ENCODE measurements around the gene DDX52.
"Not testable (repeated sequence)": the region's sequence is repeated elsewhere in the genome, so short reads cannot be mapped to it uniquely, and the experiment has no call there.

DDX52 gene

GRCh38 chr17:37643118-37643766 is at the start of gene DDX52:
Gene DDX52 (minus strand): TSS chr17:37643446. CDS start chr17:37643420, 26 bp downstream.
- DNase-seq: peak; percentile 79 to 94

DNA sequence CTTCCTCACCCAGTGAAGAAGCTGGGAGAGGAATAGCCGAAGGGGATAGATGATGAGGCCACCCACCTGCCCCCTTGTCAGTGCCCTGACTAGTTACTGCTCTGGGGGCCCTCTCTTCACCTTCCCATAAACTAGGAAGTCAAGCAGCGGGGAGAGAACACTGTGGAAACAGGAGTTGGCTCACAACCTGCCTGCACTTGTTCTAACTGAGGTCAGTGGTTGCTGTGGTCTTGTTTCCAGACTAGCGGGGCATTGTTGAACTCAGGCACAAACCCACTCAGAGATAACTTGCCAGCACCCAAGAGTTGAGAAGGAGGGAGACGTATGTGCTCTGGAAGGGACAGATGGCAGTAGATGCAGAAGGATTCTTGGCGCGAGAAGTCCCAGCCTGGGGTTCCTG is 48.6 kb upstream of the DDX52 start:
- no peak for DNase-seq

- no peak for DNase-seq
Measured at GRCh38 chr17:37689317-37689716, 46.1 kb upstream of the DDX52 start.

DNA sequence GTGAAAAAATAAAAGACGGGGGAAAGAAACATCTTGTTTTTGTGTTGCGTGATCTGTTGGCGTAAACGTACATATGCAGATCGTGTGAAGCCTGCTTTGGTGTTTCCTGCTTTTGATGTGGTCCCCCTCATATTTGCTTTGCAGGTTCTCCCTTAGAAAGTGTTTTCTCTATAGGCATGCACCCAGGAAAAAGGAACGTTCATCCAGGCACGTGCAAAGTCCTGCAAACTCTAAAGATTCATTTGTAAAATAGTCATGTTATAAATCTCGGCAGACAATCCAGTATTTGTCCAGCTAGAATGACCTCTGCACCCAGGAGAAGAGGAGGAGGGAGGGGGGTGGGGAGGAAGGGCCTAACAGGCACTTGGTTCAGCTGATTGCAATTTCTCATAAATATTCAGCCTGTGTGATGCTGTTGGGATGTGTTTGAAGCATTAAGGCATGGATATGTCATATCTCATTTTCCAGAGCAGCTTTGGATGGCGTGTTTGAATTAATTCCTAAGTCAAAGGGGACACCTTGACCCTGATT is 40.3 kb upstream of the DDX52 start:
- DNase-seq: no peak

DNA sequence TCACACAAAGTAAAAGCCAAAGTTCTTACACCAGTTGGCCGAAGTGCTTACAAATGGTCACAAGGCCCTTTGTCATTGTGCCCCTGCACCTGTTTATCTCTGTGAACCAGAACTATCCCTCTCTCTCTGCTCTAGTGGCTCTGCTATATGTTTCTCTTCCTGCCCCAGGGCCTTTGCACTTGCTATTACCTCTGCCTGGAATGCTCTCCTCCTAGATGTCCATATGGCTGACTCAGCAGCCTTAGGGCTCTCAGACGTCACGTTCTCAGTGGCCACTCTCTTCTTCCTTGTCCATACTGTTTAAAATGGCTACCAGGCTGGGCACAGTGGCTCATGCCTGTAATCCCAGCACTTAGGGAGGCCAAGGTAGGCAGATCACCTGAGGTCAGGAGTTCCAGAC is 38.8 kb upstream of the DDX52 start:
- DNase-seq: no peak

DNA sequence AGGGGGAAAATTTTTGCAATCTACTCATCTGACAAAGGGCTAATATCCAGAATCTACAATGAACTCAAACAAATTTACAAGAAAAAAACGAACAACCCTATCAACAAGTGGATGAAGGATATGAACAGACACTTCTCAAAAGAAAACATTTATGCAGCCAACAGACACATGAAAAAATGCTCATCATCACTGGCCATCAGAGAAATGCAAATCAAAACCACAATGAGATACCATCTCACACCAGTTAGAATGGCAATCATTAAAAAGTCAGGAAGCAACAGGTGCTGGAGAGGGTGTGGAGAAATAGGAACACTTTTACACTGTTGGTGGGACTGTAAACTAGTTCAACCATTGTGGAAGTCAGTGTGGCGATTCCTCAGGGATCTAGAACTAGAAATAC is 36.7 kb upstream of the DDX52 start:
- not testable (repeated sequence) for DNase-seq

DNA sequence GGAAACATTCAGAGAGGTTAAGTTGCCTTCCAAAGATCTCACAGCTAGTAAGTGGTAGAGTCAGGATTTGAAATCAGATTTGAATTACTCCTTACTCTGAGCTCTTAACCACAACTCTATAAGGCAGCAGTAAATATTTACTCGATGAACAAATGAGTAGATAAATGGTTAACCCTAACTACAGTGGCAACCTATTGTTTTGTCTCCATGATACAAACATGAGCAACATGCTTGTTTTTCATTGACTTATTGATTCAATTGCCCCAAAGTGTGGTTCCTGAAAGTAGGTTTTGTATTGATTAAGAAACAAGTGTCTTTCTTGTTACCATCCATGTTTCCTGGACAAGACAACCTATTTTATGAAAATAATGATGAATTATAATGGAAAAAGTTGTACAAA is 34.8 kb upstream of the DDX52 start:
- DNase-seq: no peak

DNA sequence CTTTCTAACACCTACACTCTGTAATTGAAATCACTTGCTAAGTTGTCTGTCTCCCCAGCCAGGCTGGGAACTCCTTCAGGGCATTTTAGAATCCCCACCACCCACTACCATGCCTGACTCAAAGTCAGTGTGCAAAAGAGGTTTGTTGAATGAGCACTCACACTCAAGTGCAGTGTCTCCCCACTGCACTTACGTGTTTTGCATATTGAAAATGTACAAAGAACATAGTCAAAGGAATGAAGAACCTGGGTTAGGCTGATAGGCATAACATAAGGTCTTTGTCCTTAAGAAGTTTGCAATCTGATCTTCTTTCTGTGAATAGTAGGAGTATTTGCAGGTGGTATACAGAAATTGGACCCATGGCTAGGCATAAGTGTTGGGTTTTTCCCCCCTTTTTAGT is 33.8 kb upstream of the DDX52 start:
- peak in 1 of 2 experiments; percentile 9 for DNase-seq

- peak in 1 of 2 experiments; percentile 22 for DNase-seq
Measured at GRCh38 chr17:37676115-37676925, 33.1 kb upstream of the DDX52 start.

GRCh38 chr17:37674511-37674910 is 31.3 kb upstream of the DDX52 start:
- peak; percentile 38 to 49 for DNase-seq

- DNase-seq: no peak
Measured at GRCh38 chr17:37673386-37673785, 30.1 kb upstream of the DDX52 start.

DNA sequence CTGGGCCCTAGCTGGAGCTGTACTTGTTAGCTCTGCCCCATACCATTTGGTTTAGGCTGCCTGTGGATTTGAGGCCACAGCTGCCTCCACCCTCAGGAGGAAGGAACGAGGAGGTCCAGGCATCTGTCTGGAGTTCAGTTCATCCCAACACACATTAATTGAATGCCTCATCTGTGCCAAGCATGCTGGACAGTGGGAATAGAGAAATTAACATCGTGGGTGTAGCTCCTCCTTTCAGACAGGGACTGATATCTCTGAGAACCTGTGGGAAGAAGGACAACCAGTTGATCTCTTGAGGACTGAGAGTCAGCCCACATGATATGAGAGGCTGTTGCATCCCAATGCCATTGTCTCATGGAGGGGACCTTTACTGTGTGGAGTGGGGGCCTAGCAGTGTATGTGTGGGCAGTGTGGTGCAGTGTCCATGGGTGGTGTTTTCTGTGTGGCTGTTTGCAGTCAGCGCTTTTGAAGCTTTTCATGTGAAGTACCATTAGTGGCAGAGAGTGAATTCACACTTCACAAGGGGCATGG is 29.4 kb upstream of the DDX52 start:
- no peak for DNase-seq

DNA sequence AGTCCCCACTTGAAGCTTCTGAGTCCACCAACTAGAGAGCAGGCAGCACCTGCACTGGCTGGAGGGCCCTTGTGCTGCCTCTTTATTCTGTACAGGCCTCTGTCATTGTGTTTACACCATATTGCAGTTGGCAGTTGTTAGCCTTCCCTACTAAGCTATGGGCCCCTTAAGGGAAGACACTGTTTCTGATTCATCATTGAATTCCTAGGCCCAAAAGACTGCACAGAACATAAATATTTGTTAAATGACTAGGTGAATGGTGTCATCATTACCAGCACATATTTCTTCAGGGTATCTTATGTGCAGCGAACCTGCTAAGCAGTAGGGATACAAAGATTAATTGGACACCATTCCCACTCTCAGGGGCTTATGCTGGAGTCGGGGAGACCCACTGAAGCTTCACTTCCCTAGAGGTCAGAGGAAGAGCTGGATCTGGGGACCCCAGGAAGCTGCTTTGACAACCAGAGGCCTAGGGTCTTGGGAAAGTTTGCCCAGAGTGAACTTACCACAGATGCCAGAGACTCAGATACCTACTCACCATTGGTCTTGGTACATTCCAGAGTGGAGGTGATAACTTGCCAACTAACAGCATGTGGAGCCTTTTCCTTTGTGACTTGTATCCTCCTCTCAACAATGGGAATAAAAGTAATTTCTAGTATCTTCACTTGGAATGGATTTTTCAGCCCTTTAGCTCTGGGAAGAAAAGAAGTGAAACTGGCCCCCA is 28.7 kb upstream of the DDX52 start:
- DNase-seq: no peak

- no peak for DNase-seq
Measured at GRCh38 chr17:37671028-37671823, 28.0 kb upstream of the DDX52 start.

DNA sequence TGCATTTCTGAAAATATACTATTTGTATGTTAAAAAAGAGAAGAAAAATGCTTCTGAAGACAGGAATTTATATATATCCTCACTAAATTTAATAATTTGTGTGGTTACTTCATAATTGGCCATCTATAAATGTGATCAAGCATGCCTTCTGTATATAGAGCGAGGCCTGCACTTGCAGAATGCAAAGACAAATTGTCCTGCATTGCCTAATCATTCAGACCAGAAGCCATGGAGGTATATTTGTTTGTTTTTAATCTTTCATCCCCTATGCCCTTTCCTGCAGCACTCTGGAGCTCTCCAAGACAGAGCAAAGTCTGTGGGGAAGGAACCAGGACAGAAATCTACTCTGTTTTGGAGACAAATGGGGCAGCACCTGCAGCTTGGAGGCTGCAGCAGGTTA is 23.8 kb upstream of the DDX52 start:
- no peak for DNase-seq

- no peak for DNase-seq
Measured at GRCh38 chr17:37664214-37664613, 21.0 kb upstream of the DDX52 start.

- DNase-seq: no peak
Measured at GRCh38 chr17:37662353-37662752, 19.1 kb upstream of the DDX52 start.

DNA sequence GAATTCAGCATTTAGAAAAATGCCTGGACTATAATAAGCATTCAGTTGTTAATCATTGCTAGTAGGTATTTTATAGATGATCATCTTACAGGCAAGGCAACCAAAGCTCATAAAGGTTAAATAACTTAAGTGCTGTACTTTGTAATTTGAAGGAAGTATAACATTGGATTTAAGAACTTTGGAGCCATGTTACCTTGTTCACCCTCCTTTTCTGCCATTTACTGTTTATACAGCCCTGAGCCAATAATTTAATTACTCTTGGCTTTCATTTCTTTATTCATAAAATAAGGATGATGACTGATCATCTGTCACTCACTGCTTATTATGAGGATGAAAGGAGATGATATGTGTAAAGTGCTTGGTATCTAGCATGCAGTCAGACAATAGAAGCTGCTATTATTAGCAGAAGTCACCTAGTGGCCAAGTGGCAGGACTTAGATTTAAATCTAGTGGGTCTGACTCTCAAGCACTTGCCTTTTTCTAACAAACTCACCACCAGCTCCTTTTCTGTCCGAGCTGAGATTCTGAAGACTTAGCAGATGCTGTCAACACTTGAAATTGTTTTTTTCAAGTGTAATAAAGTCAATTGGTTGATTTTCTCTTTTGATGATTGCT is 18.3 kb upstream of the DDX52 start:
- DNase-seq: no peak

DNA sequence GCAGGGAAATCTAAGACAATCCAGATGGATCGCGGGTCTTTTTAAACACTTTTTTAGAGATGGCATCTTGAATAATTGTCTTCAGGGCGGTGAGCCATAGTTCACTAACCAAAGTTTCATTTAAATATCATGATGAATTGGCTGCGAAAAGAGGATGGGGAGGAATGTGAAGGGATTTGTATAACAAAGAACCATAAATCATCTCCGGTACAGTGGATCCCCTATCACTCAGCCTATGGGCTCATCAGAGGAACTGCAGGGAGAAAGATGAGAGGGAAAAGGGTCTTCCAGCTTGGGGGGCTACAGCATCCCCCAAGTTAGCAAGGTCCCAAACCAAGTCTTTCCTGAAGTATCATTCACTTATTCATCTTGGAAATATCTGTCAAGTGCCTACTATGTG is 16.7 kb upstream of the DDX52 start:
- DNase-seq: no peak

GRCh38 chr17:37657202-37657601 is 14.0 kb upstream of the DDX52 start:
- DNase-seq: no peak

GRCh38 chr17:37651849-37652248 is 8.6 kb upstream of the DDX52 start:
- DNase-seq: no peak

DNA sequence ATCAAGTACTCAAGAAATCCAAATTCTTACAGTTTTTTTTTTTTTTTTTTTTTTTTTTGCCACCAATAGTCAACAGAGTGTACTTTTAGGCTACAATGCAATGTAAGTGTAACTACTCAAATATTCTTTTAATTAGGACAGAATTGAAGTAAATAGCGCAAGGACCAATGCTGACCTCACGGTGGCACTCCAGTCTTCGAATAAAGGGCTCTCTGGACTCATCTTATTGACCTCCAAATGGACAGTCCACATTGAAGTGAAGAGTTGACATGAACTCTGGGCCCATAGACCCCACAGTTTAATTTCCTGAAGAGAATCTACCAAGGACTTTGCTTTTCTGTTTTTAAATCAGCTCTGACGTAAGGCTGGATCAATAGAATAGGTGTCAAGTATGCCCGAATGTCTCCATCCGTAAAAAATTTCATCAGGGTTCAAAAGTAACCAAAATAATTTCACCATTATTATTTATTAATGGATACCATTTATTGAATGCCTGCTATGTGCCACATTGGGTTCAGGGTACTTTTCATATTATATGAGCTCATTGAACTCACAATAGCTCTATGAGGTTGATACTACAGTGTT is 7.3 kb upstream of the DDX52 start:
- peak in 1 of 2 experiments; percentile 57 for DNase-seq
